HCT116 (cell line): ENCODE measurements around the gene MESP2. TPM values are rescaled to one million over a fixed set of nuclear protein-coding genes. Genes with fewer than 3 reads are reported as not detected.
"Not testable (repeated sequence)": the region's sequence is repeated elsewhere in the genome, so short reads cannot be mapped to it uniquely, and the experiment has no call there.

Experiments
- ATAC-seq: fragments of 200-7000 bp; cut with Tn5 transposase; 2 replicates; pipeline ENCODE4 v1.9.1; 2020; ENCODE audit warnings: mild to moderate bottlenecking, moderate library complexity
- BruUV-seq: library from RNA; stranded (reverse); fragments of 400-500 nt; replicated peaks from 2 replicates; lab custom pipeline; 2021; lab: Mats Ljungman, UMichigan
- CTCF ChIA-PET: fragments of 300-600 bp; sonication (Branson Sonifier 250); formaldehyde crosslinking; loops from one replicate; lab custom pipeline; 2021; ENCODE audit warnings: antibody characterized with exemption; lab: Charles Lee
- POLR2A ChIA-PET: fragments of 300-600, 350-600 bp; sonication (Branson Sonifier 250); formaldehyde crosslinking; loops from one replicate; lab custom pipeline; 2021; ENCODE audit warnings: antibody characterized with exemption; lab: Charles Lee
- RAD21 ChIA-PET, 2 experiments: fragments of 300-600 bp; sonication (Branson Sonifier 250); formaldehyde crosslinking; loops; one replicate each; lab custom pipeline; 2023; ENCODE audit warnings: low total read pairs in 2 of 2; ENCODE audit not compliant: uncharacterized antibody in 2 of 2, unreplicated experiment in 2 of 2, low non-redundant PET in 1 of 2; lab: Charles Lee
- DNase-seq: peaks from one replicate; pipeline ENCODE4 v3.0.0-alpha.2; 2010; ENCODE audit warnings: low read depth, low spot score
- H2AFZ ChIP-seq: fragments of 200-600 bp; shearing (Covaris generic), sonication (generic); 2 replicates; pipeline ENCODE4 v1.6.1; 2017; ENCODE audit warnings: low read depth, mixed run types, mixed read lengths, antibody characterized with exemption, low read length; ENCODE audit not compliant: poor library complexity, severe bottlenecking
- H3K27ac ChIP-seq: 2 replicates; pipeline ENCODE4 v1.5.1; 2012; ENCODE audit warnings: low read depth, low read length
- H3K27me3 ChIP-seq: fragments of 200-600 bp; sonication (generic); 2 replicates; pipeline ENCODE4 v1.6.1; 2016; ENCODE audit warnings: mixed run types, low read length, mixed read lengths; ENCODE audit not compliant: insufficient read depth
- H3K36me3 ChIP-seq, 2 experiments: fragments of 200-500 bp in 1 of 2; fragments of 200-600 bp in 1 of 2; sonication (Bioruptor generic) in 1 of 2; sonication (generic) in 1 of 2; 2 replicates each; pipeline versions ENCODE4 v1.5.1 to v1.6.1; 2014 to 2016; ENCODE audit warnings: low read length in 2 of 2, inconsistent platforms in 1 of 2, mixed read lengths in 1 of 2, mixed run types in 1 of 2; ENCODE audit not compliant: insufficient read depth in 2 of 2, control insufficient read depth in 1 of 2
- H3K4me1 ChIP-seq, 2 experiments: fragments of 200-600 bp in 1 of 2; sonication (generic) in 1 of 2; 2 replicates each; pipeline versions ENCODE4 v1.5.1 to v1.6.1; 2012 to 2017; ENCODE audit warnings: low read length in 2 of 2, inconsistent platforms in 1 of 2, mild to moderate bottlenecking in 1 of 2, mixed read lengths in 1 of 2, mixed run types in 1 of 2, moderate library complexity in 1 of 2; ENCODE audit not compliant: insufficient read depth in 2 of 2, control insufficient read depth in 1 of 2
- H3K4me2 ChIP-seq: fragments of 200-600 bp; sonication (generic); 2 replicates; pipeline ENCODE4 v1.6.1; 2017; ENCODE audit warnings: mixed run types, low read length, mixed read lengths
- H3K4me3 ChIP-seq, 2 experiments: fragments of 200-600 bp in 1 of 2; sonication (generic) in 1 of 2; replicated peaks in 1 of 2; 2 replicates each; pipeline ENCODE4 v1.5.1; 2011 to 2016; ENCODE audit warnings: low read length in 2 of 2, control low read depth in 1 of 2, low read depth in 1 of 2, mild to moderate bottlenecking in 1 of 2, mixed read lengths in 1 of 2, mixed run types in 1 of 2
- H3K79me2 ChIP-seq: fragments of 200-600 bp; sonication (generic); 2 replicates; pipeline ENCODE4 v1.6.1; 2017; ENCODE audit warnings: mild to moderate bottlenecking, mixed run types, low read length, moderate library complexity, mixed read lengths; ENCODE audit not compliant: insufficient read depth
- H3K9ac ChIP-seq: fragments of 200-600 bp; sonication (generic); 2 replicates; pipeline ENCODE4 v1.6.1; 2016; ENCODE audit warnings: low read length, mixed read lengths
- H3K9me2 ChIP-seq: fragments of 200-600 bp; sonication (generic), shearing (Covaris generic); 2 replicates; pipeline ENCODE4 v1.6.1; 2017; ENCODE audit warnings: mixed run types, mild to moderate bottlenecking, moderate library complexity; ENCODE audit not compliant: insufficient read depth
- H3K9me3 ChIP-seq, 2 experiments: fragments of 200-500 bp in 1 of 2; fragments of 200-600 bp in 1 of 2; sonication (Bioruptor generic) in 1 of 2; sonication (generic) in 1 of 2; 2 replicates each; pipeline ENCODE4 v1.6.1; 2014 to 2017; ENCODE audit warnings: low read length in 2 of 2, mixed read lengths in 2 of 2, inconsistent platforms in 1 of 2, low read depth in 1 of 2, mild to moderate bottlenecking in 1 of 2, mixed run types in 1 of 2, moderate library complexity in 1 of 2; ENCODE audit not compliant: control insufficient read depth in 1 of 2, insufficient read depth in 1 of 2
- H4K20me1 ChIP-seq: fragments of 200-600 bp; sonication (generic), shearing (Covaris generic); 2 replicates; pipeline ENCODE4 v1.6.1; 2017; ENCODE audit warnings: mixed run types, mild to moderate bottlenecking, moderate library complexity; ENCODE audit not compliant: insufficient read depth
- EZH2phosphoT487 ChIP-seq: fragments of 200-600 bp; IDR thresholded peaks from 2 replicates; pipeline ENCODE4 v1.6.1; 2018; ENCODE audit warnings: antibody characterized with exemption, borderline replicate concordance
- TCF7L2 ChIP-seq: IDR thresholded peaks from 2 replicates; pipeline ENCODE4 v1.7.0; 2011; ENCODE audit warnings: borderline replicate concordance, inconsistent platforms; ENCODE audit not compliant: insufficient read depth, insufficient read length; ENCODE audit errors: extremely low read depth
- YY1 ChIP-seq: IDR thresholded peaks from 2 replicates; pipeline ENCODE4 v1.6.1; 2011; ENCODE audit warnings: low read length, low read depth, moderate library complexity, mild to moderate bottlenecking; ENCODE audit not compliant: insufficient replicate concordance; ENCODE audit errors: extremely low read depth
- ZFX ChIP-seq: fragments of 450-650 bp; IDR thresholded peaks from 2 replicates; pipeline ENCODE4 v1.6.1; 2017
- ZNF274 ChIP-seq: fragments of 200-500 bp; sonication (Bioruptor generic); IDR thresholded peaks from 2 replicates; pipeline ENCODE4 v1.6.1; 2014; ENCODE audit warnings: mild to moderate bottlenecking, low read depth, low read length, inconsistent platforms
- intact Hi-C: fragments of 100-400 bp; cut with micrococcal nuclease; formaldehyde crosslinking; loops from 2 replicates; pipeline ENCODE4 v1.10.0; 2022
- total RNA-seq: library from RNA; stranded (reverse); gene quantifications from one replicate; pipeline ENCODE4 v1.2.1, GENCODE V29; 2021; ENCODE audit not compliant: unreplicated experiment
- TF ChIP-seq, protein P1 (sequence below): IDR thresholded peaks from 2 replicates; pipeline ENCODE4 v1.6.1; 2011; ENCODE audit warnings: mild to moderate bottlenecking, low read length, moderate library complexity; ENCODE audit not compliant: insufficient replicate concordance; ENCODE audit errors: extremely low read depth
- TF ChIP-seq, protein P2 (sequence below): IDR thresholded peaks from 2 replicates; pipeline ENCODE4 v1.6.1; 2012
- TF ChIP-seq, protein P3 (sequence below), 3 experiments: fragments of 200-600 bp in 1 of 3; sonication (generic) in 1 of 3; IDR thresholded peaks in 2 of 3; conservative IDR thresholded peaks in 1 of 3; 2 replicates each; pipeline ENCODE4 v1.5.1; 2012 to 2017; ENCODE audit warnings: low read depth in 2 of 3, low read length in 2 of 3, antibody characterized with exemption in 1 of 3, borderline replicate concordance in 1 of 3, control low read depth in 1 of 3, mild to moderate bottlenecking in 1 of 3, mixed read lengths in 1 of 3, mixed run types in 1 of 3, moderate library complexity in 1 of 3; ENCODE audit not compliant: insufficient read depth in 1 of 3
- TF ChIP-seq, protein P4 (sequence below): IDR thresholded peaks from 2 replicates; pipeline ENCODE4 v1.6.1; 2012; ENCODE audit warnings: low read depth

Gene MESP2
- total RNA-seq, 1 experiment from 2014 or later: 0.20 TPM

DNA sequence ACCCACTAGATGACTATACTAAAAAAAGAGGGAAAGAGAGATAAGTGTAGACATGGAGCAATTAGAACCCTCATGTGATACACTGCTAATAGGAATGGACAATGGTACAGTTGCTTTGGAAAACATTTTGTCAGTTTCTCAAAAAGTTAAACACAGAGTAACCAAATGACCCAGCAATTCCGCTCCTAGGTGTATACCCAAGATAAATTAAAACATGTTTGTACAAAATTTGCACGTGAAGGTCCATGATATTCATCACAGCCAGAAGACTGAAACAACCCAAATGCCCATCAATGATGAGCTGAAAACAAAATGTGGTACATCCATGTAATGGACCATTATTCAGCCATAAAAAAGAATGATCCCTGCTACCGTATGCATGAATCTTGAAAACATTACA, 11.8 kb downstream of the MESP2 start (continued):
- TF ChIP-seq, protein P1, sequence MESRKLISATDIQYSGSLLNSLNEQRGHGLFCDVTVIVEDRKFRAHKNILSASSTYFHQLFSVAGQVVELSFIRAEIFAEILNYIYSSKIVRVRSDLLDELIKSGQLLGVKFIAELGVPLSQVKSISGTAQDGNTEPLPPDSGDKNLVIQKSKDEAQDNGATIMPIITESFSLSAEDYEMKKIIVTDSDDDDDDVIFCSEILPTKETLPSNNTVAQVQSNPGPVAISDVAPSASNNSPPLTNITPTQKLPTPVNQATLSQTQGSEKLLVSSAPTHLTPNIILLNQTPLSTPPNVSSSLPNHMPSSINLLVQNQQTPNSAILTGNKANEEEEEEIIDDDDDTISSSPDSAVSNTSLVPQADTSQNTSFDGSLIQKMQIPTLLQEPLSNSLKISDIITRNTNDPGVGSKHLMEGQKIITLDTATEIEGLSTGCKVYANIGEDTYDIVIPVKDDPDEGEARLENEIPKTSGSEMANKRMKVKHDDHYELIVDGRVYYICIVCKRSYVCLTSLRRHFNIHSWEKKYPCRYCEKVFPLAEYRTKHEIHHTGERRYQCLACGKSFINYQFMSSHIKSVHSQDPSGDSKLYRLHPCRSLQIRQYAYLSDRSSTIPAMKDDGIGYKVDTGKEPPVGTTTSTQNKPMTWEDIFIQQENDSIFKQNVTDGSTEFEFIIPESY: no peak
- no peak for TF ChIP-seq EZH2phosphoT487
- TF ChIP-seq ZFX: no peak
- TF ChIP-seq, all 23 proteins: peak for 0

DNA sequence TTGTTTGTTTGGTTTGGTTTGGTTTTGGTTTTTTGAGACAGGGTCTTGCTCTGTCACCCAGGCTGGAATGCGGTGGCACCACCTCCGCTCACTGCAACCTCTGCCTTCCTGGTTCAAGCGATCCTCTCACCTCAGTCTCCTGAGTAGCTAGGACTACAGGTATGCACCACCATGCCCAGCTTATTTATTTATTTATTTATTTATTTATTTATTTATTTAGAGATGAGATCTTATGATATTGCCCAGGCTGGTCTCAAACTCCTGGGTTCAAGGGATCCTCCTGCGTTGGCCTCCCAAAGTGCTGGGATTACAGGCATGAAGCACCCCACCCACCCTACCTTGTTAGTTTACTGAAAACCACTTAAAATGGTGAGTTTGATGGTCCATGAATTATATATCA, 12.5 kb downstream of the MESP2 start:
- H3K79me2 ChIP-seq, POLR2A ChIA-PET, H3K27ac ChIP-seq, H3K4me2 ChIP-seq, RAD21 ChIA-PET, H3K27me3 ChIP-seq, H3K9ac ChIP-seq, intact Hi-C loops, ATAC-seq, BruUV-seq, H3K9me3 ChIP-seq, H3K36me3 ChIP-seq, H3K4me3 ChIP-seq, CTCF ChIA-PET, DNase-seq, H2AFZ ChIP-seq, H3K9me2 ChIP-seq, H4K20me1 ChIP-seq: not testable (repeated sequence)
- peaks cover 3 to 24% of the 10 kb centered on the region in 2 experiments; a peak in 1 of 4 replicates for H3K4me1 ChIP-seq

DNA sequence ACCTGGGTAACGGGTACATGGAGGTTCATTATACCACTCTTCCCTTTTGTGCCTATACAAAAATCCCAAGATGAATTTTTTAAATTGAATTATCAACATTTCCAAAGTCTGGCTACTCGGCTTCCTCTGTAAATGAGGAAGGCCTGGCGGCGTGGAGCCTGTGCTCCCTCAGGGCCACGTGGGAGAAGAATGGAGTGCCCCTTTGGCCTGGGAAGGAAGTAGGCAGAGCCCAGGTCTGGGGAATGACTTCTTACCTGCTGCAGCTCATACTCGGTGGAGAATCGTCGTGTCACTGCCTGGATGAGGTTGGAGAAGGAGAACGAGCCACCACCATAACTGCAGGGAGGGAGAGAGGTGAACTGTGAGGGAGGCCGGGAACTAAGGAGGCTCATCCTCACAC, 14.1 kb downstream of the MESP2 start:
- intact Hi-C loops: no loop called here
- no peaks in the 10 kb centered on the region for H4K20me1 ChIP-seq
- no peaks in the 10 kb centered on the region for H3K9me3 ChIP-seq
- no peak overlapping the region for H3K4me3 ChIP-seq
- no peaks in the 10 kb centered on the region for H3K27me3 ChIP-seq
- no peak overlapping the region for H3K9ac ChIP-seq
- no peaks in the 10 kb centered on the region for H3K36me3 ChIP-seq
- ATAC-seq (no peak), DNase-seq (no peak)
- H3K79me2 ChIP-seq: no peaks in the 10 kb centered on the region
- H2AFZ ChIP-seq: no peak overlapping the region
- CTCF ChIA-PET: no interaction called here
- H3K4me2 ChIP-seq: no peak overlapping the region
- no TSS peak for BruUV-seq
- RAD21 ChIA-PET: no interaction called here
- no peak overlapping the region for H3K27ac ChIP-seq
- POLR2A ChIA-PET: no interaction called here
- peaks cover 6 to 12% of the 10 kb centered on the region in 2 experiments; a peak in 1 of 4 replicates for H3K4me1 ChIP-seq
- H3K9me2 ChIP-seq: no peaks in the 10 kb centered on the region
- TF ChIP-seq TCF7L2 (no peak), ZNF274 (no peak), YY1 (no peak), EZH2phosphoT487 (no peak)
- TF ChIP-seq, protein P2, sequence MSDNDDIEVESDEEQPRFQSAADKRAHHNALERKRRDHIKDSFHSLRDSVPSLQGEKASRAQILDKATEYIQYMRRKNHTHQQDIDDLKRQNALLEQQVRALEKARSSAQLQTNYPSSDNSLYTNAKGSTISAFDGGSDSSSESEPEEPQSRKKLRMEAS: no peak
- TF ChIP-seq, protein P3, sequence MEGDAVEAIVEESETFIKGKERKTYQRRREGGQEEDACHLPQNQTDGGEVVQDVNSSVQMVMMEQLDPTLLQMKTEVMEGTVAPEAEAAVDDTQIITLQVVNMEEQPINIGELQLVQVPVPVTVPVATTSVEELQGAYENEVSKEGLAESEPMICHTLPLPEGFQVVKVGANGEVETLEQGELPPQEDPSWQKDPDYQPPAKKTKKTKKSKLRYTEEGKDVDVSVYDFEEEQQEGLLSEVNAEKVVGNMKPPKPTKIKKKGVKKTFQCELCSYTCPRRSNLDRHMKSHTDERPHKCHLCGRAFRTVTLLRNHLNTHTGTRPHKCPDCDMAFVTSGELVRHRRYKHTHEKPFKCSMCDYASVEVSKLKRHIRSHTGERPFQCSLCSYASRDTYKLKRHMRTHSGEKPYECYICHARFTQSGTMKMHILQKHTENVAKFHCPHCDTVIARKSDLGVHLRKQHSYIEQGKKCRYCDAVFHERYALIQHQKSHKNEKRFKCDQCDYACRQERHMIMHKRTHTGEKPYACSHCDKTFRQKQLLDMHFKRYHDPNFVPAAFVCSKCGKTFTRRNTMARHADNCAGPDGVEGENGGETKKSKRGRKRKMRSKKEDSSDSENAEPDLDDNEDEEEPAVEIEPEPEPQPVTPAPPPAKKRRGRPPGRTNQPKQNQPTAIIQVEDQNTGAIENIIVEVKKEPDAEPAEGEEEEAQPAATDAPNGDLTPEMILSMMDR (IDR thresholded peaks at IDR 0.05 in 2 of 3, conservative IDR thresholded peaks at IDR 0.05 in 1 of 3; ENCODE audit: borderline replicate concordance in 1 of 3, insufficient read depth in 1 of 3, low read depth in 2 of 3, low read length in 2 of 3): no peak
- TF ChIP-seq, protein P4, sequence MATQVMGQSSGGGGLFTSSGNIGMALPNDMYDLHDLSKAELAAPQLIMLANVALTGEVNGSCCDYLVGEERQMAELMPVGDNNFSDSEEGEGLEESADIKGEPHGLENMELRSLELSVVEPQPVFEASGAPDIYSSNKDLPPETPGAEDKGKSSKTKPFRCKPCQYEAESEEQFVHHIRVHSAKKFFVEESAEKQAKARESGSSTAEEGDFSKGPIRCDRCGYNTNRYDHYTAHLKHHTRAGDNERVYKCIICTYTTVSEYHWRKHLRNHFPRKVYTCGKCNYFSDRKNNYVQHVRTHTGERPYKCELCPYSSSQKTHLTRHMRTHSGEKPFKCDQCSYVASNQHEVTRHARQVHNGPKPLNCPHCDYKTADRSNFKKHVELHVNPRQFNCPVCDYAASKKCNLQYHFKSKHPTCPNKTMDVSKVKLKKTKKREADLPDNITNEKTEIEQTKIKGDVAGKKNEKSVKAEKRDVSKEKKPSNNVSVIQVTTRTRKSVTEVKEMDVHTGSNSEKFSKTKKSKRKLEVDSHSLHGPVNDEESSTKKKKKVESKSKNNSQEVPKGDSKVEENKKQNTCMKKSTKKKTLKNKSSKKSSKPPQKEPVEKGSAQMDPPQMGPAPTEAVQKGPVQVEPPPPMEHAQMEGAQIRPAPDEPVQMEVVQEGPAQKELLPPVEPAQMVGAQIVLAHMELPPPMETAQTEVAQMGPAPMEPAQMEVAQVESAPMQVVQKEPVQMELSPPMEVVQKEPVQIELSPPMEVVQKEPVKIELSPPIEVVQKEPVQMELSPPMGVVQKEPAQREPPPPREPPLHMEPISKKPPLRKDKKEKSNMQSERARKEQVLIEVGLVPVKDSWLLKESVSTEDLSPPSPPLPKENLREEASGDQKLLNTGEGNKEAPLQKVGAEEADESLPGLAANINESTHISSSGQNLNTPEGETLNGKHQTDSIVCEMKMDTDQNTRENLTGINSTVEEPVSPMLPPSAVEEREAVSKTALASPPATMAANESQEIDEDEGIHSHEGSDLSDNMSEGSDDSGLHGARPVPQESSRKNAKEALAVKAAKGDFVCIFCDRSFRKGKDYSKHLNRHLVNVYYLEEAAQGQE: no peak
